Activated CD8-positive, alpha-beta memory T cell treated with anti-CD3 and anti-CD28 coated beads for 48 hours (primary cell): ENCODE data around the gene UPF3B.
"Not testable (repeated sequence)": the region's sequence is repeated elsewhere in the genome, so short reads cannot be mapped to it uniquely, and the experiment has no call there.

Source experiments
- DNase-seq, 3 experiments: peaks; one replicate each; pipeline ENCODE4 v3.0.0-alpha.2; 2020; ENCODE audit warnings: low read depth in 2 of 3, low spot score in 2 of 3

Gene UPF3B

GRCh38 chrX:119852382-119853353 is at the start of gene UPF3B:
Gene UPF3B (minus strand): TSS chrX:119852963. CDS start chrX:119852928, 35 bp downstream.
- peak; percentile 63 to 74 (median 67) for DNase-seq

- DNase-seq, result no peak
These were observed 48.2 kb upstream of the UPF3B start for GRCh38 chrX:119900976-119901375.

- no peak for DNase-seq
These were observed 46.4 kb upstream of the UPF3B start for GRCh38 chrX:119899125-119899524.

GRCh38 chrX:119895843-119896326 is 43.1 kb upstream of the UPF3B start, which contains the start of gene AKAP14:
Gene AKAP14 (plus strand): TSS chrX:119895893. CDS start chrX:119903224, 7,331 bp downstream.
- DNase-seq, result no peak

- not testable (repeated sequence) for DNase-seq
These were observed 39.4 kb upstream of the UPF3B start for GRCh38 chrX:119891961-119892692.

- DNase-seq, result not testable (repeated sequence)
These were observed 37.9 kb upstream of the UPF3B start for GRCh38 chrX:119890626-119891025.

- peak; percentile 12 to 27 (median 14) for DNase-seq
These were observed 35.1 kb upstream of the UPF3B start for GRCh38 chrX:119887721-119888425.

GRCh38 chrX:119885554-119886428 is 33.0 kb upstream of the UPF3B start:
- DNase-seq, result no peak

GRCh38 chrX:119880552-119881437 is 28.0 kb upstream of the UPF3B start:
- no peak for DNase-seq

GRCh38 chrX:119880076-119880475 is 27.3 kb upstream of the UPF3B start:
- no peak for DNase-seq

- DNase-seq, result no peak
These were observed 26.0 kb upstream of the UPF3B start for GRCh38 chrX:119878740-119879139.

- peak; percentile 42 to 63 (median 51) for DNase-seq
These were observed 19.0 kb upstream of the UPF3B start, which contains the start of the genes NDUFA1 and RNF113A for GRCh38 chrX:119871599-119872395. Gene NDUFA1 (plus strand): TSS chrX:119871832. CDS start chrX:119871912, 80 bp downstream. Gene RNF113A (minus strand): TSS chrX:119871733. CDS start chrX:119871613, 120 bp downstream.

- peak in 1 of 3 experiments; percentile 3 for DNase-seq
These were observed 18.5 kb upstream of the UPF3B start for GRCh38 chrX:119871245-119871598.

GRCh38 chrX:119870626-119871131 is 17.9 kb upstream of the UPF3B start:
- DNase-seq, result no peak

- DNase-seq, result no peak
These were observed 681 bp upstream of the UPF3B start for GRCh38 chrX:119853444-119853843.

- no peak for DNase-seq
These were observed 18.9 kb downstream of the UPF3B start for GRCh38 chrX:119833905-119834304.

- no peak for DNase-seq
These were observed 24.3 kb downstream of the UPF3B start for GRCh38 chrX:119828446-119828845.
